WTC11 (cell line): ENCODE data around the gene SFRP2. TPM values are rescaled to one million over a fixed set of nuclear protein-coding genes. Genes with fewer than 3 reads are reported as not detected.
A peak's percentile ranks its signal among the peaks of the same experiment; 100 is the strongest.

Experiments used
- AFF4 ChIP-seq: sonication (generic); formaldehyde crosslinking; IDR thresholded peaks from 2 replicates; pipeline ENCODE4 v1.8.1; 2023; ENCODE audit warnings: mild to moderate bottlenecking, missing genetic modification reagents, borderline replicate concordance
- ATF3 ChIP-seq: sonication (generic); formaldehyde crosslinking; conservative IDR thresholded peaks from 2 replicates; pipeline ENCODE4 v1.8.1; 2022; ENCODE audit warnings: mild to moderate bottlenecking, missing genetic modification reagents
- ATF6 ChIP-seq: sonication (generic); formaldehyde crosslinking; IDR thresholded peaks from 2 replicates; pipeline ENCODE4 v1.8.1; 2023; ENCODE audit warnings: mild to moderate bottlenecking, missing genetic modification reagents
- CREB1 ChIP-seq: sonication (generic); formaldehyde crosslinking; IDR thresholded peaks from 2 replicates; pipeline ENCODE4 v1.8.0; 2023; ENCODE audit warnings: mild to moderate bottlenecking, missing genetic modification reagents
- CREM ChIP-seq: sonication (generic); formaldehyde crosslinking; IDR thresholded peaks from 2 replicates; pipeline ENCODE4 v1.8.1; 2022; ENCODE audit warnings: mild to moderate bottlenecking, missing genetic modification reagents, moderate library complexity
- E2F1 ChIP-seq: sonication (generic); formaldehyde crosslinking; IDR thresholded peaks from 2 replicates; pipeline ENCODE4 v1.8.0; 2022; ENCODE audit warnings: mild to moderate bottlenecking, missing genetic modification reagents
- E2F5 ChIP-seq: sonication (generic); formaldehyde crosslinking; IDR thresholded peaks from 2 replicates; pipeline ENCODE4 v1.8.1; 2022; ENCODE audit warnings: mild to moderate bottlenecking, moderate library complexity, missing genetic modification reagents
- ESRRA ChIP-seq: sonication (generic); formaldehyde crosslinking; IDR thresholded peaks from 2 replicates; pipeline ENCODE4 v1.8.1; 2022; ENCODE audit warnings: mild to moderate bottlenecking, missing genetic modification reagents, borderline replicate concordance
- ETV6 ChIP-seq: sonication (generic); formaldehyde crosslinking; IDR thresholded peaks from 2 replicates; pipeline ENCODE4 v1.8.1; 2022; ENCODE audit warnings: mild to moderate bottlenecking, missing genetic modification reagents
- FOXK1 ChIP-seq: sonication (generic); formaldehyde crosslinking; IDR thresholded peaks from 2 replicates; pipeline ENCODE4 v1.8.0; 2022; ENCODE audit warnings: mild to moderate bottlenecking, moderate library complexity, missing genetic modification reagents
- GTF2I ChIP-seq: fragments of 250-450 bp; sonication (Bioruptor Pico); conservative IDR thresholded peaks from 2 replicates; pipeline ENCODE4 v1.4.0; 2021; ENCODE audit warnings: mild to moderate bottlenecking
- HMGA2 ChIP-seq: fragments of 250-450 bp; sonication (Bioruptor Pico); IDR thresholded peaks from 2 replicates; pipeline ENCODE4 v1.4.0; 2021; ENCODE audit warnings: mild to moderate bottlenecking, moderate library complexity
- IRF2 ChIP-seq: sonication (generic); formaldehyde crosslinking; IDR thresholded peaks from 2 replicates; pipeline ENCODE4 v1.8.0; 2022; ENCODE audit warnings: low read depth, missing genetic modification reagents, borderline replicate concordance
- JAZF1 ChIP-seq: fragments of 250-450 bp; sonication (Bioruptor Pico); IDR thresholded peaks from 2 replicates; pipeline ENCODE4 v1.9.0; 2021; ENCODE audit warnings: moderate library complexity, mild to moderate bottlenecking, inconsistent platforms
- JUN ChIP-seq: sonication (generic); formaldehyde crosslinking; IDR thresholded peaks from 2 replicates; pipeline ENCODE4 v1.8.0; 2023; ENCODE audit warnings: mild to moderate bottlenecking, missing genetic modification reagents
- MXD4 ChIP-seq: fragments of 250-450 bp; sonication (Bioruptor Pico); IDR thresholded peaks from 2 replicates; pipeline ENCODE4 v1.8.0; 2021; ENCODE audit warnings: mild to moderate bottlenecking, moderate library complexity, borderline replicate concordance
- NFYB ChIP-seq: sonication (generic); formaldehyde crosslinking; conservative IDR thresholded peaks from 2 replicates; pipeline ENCODE4 v1.8.0; 2022; ENCODE audit warnings: low read depth, missing genetic modification reagents
- OVOL2 ChIP-seq: fragments of 250-450 bp; sonication (Bioruptor Pico); IDR thresholded peaks from 2 replicates; pipeline ENCODE4 v1.9.0; 2021; ENCODE audit warnings: mild to moderate bottlenecking, borderline replicate concordance
- PRDM15 ChIP-seq: sonication (generic); formaldehyde crosslinking; IDR thresholded peaks from 2 replicates; pipeline ENCODE4 v1.8.0; 2022; ENCODE audit warnings: missing genetic modification reagents
- PRRX2 ChIP-seq: fragments of 250-450 bp; sonication (Bioruptor Pico); IDR thresholded peaks from 2 replicates; pipeline ENCODE4 v1.8.0; 2021; ENCODE audit warnings: mild to moderate bottlenecking
- RELA ChIP-seq: sonication (generic); formaldehyde crosslinking; IDR thresholded peaks from 2 replicates; pipeline ENCODE4 v1.8.1; 2022; ENCODE audit warnings: missing genetic modification reagents, mild to moderate bottlenecking, borderline replicate concordance
- RORB ChIP-seq: fragments of 250-450 bp; sonication (Bioruptor Pico); IDR thresholded peaks from 2 replicates; pipeline ENCODE4 v1.9.0; 2021; ENCODE audit warnings: mild to moderate bottlenecking
- SP1 ChIP-seq: sonication (generic); formaldehyde crosslinking; conservative IDR thresholded peaks from 2 replicates; pipeline ENCODE4 v1.8.1; 2022; ENCODE audit warnings: missing genetic modification reagents
- TCF7 ChIP-seq: sonication (generic); formaldehyde crosslinking; IDR thresholded peaks from 2 replicates; pipeline ENCODE4 v1.8.0; 2022; ENCODE audit warnings: mild to moderate bottlenecking, low read depth, missing genetic modification reagents, moderate library complexity
- TP53 ChIP-seq: sonication (generic); formaldehyde crosslinking; IDR thresholded peaks from 2 replicates; pipeline ENCODE4 v1.8.1; 2023; ENCODE audit warnings: mild to moderate bottlenecking, missing genetic modification reagents
- ZNF138 ChIP-seq: sonication (generic); formaldehyde crosslinking; conservative IDR thresholded peaks from 2 replicates; pipeline ENCODE4 v1.8.1; 2022; ENCODE audit warnings: mild to moderate bottlenecking, moderate library complexity, missing genetic modification reagents
- ZNF219 ChIP-seq: sonication (generic); formaldehyde crosslinking; IDR thresholded peaks from 2 replicates; pipeline ENCODE4 v1.8.0; 2023; ENCODE audit warnings: missing genetic modification reagents, mild to moderate bottlenecking, borderline replicate concordance
- ZNF263 ChIP-seq: sonication (generic); formaldehyde crosslinking; IDR thresholded peaks from 2 replicates; pipeline ENCODE4 v1.8.1; 2022; ENCODE audit warnings: low read depth, mild to moderate bottlenecking, moderate library complexity, missing genetic modification reagents
- total RNA-seq: library from RNA; stranded (reverse); gene quantifications from 3 replicates; pipeline ENCODE4 v1.2.3, GENCODE V29; 2021

Gene SFRP2
- total RNA-seq, 1 experiment from 2014 or later = 417 TPM

GRCh38 chr4:153789741-153790499, 1.0 kb upstream of the SFRP2 start (continued):
- no peak; the same call in 1 of the 2 replicates for TF ChIP-seq SP1
- 0 out of 2 replicates have a peak, but pooled peaks have one; percentile 69 for TF ChIP-seq E2F1
- TF ChIP-seq ZNF219 (CRISPR knock-in tag) = no peak
- no peak for TF ChIP-seq OVOL2 (CRISPR knock-in tag)
- TF ChIP-seq ZNF138 (CRISPR knock-in tag) = no peak
- no peak for TF ChIP-seq ATF3 (CRISPR knock-in tag)
- no peak for TF ChIP-seq ATF6
- TF ChIP-seq PRDM15 = 0 out of 2 replicates have a peak, but pooled peaks have one; percentile 26
- TF ChIP-seq RELA = no peak
- no peak for TF ChIP-seq TCF7 (CRISPR knock-in tag)
- peak; percentile 61; the same call in 1 of the 2 replicates for TF ChIP-seq E2F5 (CRISPR knock-in tag)
- 0 out of 2 replicates have a peak, but pooled peaks have one; percentile 3 for TF ChIP-seq NFYB (CRISPR knock-in tag)
- 0 out of 2 replicates have a peak, but pooled peaks have one; percentile 34 for TF ChIP-seq FOXK1 (CRISPR knock-in tag)
- no peak for TF ChIP-seq IRF2 (CRISPR knock-in tag)
- no peak for TF ChIP-seq GTF2I (CRISPR knock-in tag)
- TF ChIP-seq JAZF1 (CRISPR knock-in tag) = no peak
- 0 out of 2 replicates have a peak, but pooled peaks have one; percentile 12 for TF ChIP-seq CREM (CRISPR knock-in tag)
- TF ChIP-seq AFF4 = no peak; the same call in 1 of the 2 replicates
- TF ChIP-seq RORB = no peak
- no peak for TF ChIP-seq PRRX2 (CRISPR knock-in tag)
- TF ChIP-seq MXD4 (CRISPR knock-in tag) = no peak
- no peak; the same call in 1 of the 2 replicates for TF ChIP-seq TP53
- TF ChIP-seq CREB1 (CRISPR knock-in tag) = peak; percentile 57; the same call in 1 of the 2 replicates
- TF ChIP-seq ZNF263 (CRISPR knock-in tag) = no peak
- no peak for TF ChIP-seq JUN
- TF ChIP-seq HMGA2 (CRISPR knock-in tag) = no peak
- TF ChIP-seq ESRRA = no peak
- 0 out of 2 replicates have a peak, but pooled peaks have one; percentile 19 for TF ChIP-seq ETV6 (CRISPR knock-in tag)
